ENCODE measurements around the gene ZNF419.
"Not testable (repeated sequence)": the region's sequence is repeated elsewhere in the genome, so short reads cannot be mapped to it uniquely, and the experiment has no call there.

The ZNF419 gene

GRCh38 chr19:57477191-57478008, 10.2 kb upstream of the ZNF419 start, which contains the start of gene ZNF772:
TSS of gene ZNF772 (minus strand) at chr19:57477566. CDS start at chr19:57477309, 257 bp downstream.
- FAIRE-seq (peak; percentile 99), DNase-seq (ENCODE audit: insufficient read length, low spot score) (peak; percentile 75)
- TF ChIP-seq TAF1 (IDR thresholded peaks at IDR 0.05; ENCODE audit: low read depth, low read length) (no peak), PAX5 (IDR thresholded peaks at IDR 0.05; ENCODE audit: insufficient read depth, low read length, severe bottlenecking) (no peak), POLR2AphosphoS5 (IDR thresholded peaks at IDR 0.05; ENCODE audit: low read depth, low read length) (peak; percentile 70), POLR2A (IDR thresholded peaks at IDR 0.05; ENCODE audit: low read depth, low read length) (0 out of 2 replicates have a peak, but pooled peaks have one; percentile 41), SPI1 (IDR thresholded peaks at IDR 0.05; ENCODE audit: low read depth, low read length) (peak; percentile 53; the same call in 1 of the 2 replicates), POU2F2 (IDR thresholded peaks at IDR 0.05; ENCODE audit: low read depth, low read length) (0 out of 2 replicates have a peak, but pooled peaks have one; percentile 8)

DNA sequence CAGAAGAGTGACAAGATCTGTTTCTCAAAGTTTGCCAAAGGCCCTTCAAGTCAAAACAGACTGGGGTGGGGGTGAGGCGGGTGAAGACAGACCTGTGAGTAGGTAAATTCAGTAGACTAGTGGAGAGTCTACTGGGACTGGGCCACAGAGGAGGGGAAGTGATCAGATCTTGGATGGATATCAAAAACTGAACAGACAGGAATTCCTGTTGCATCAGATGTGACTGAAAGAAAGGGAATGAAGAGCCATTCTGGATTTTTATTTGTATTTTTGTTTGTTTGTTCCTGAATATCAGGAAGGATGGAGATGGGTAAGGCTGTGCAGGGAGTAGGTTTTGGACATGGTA, 722 bp downstream of the ZNF419 start:
- DNase-seq (ENCODE audit: insufficient read length, low spot score); FAIRE-seq: not testable (repeated sequence)

- FAIRE-seq; DNase-seq (ENCODE audit: insufficient read length, low spot score): not testable (repeated sequence)
Measured at GRCh38 chr19:57499332-57499679, 11.8 kb downstream of the ZNF419 start.

GRCh38 chr19:57499680-57500395, 12.3 kb downstream of the ZNF419 start, which contains the start of gene ZNF773:
TSS of gene ZNF773 (plus strand) at chr19:57499938. CDS start at chr19:57500081, 143 bp downstream.
- DNase-seq (ENCODE audit: insufficient read length, low spot score) (peak; percentile 86), FAIRE-seq (peak; percentile 97)
- TF ChIP-seq TAF1 (IDR thresholded peaks at IDR 0.05; ENCODE audit: low read depth, low read length) (peak; percentile 75), POLR2AphosphoS5 (IDR thresholded peaks at IDR 0.05; ENCODE audit: low read depth, low read length) (peak; percentile 85), SPI1 (IDR thresholded peaks at IDR 0.05; ENCODE audit: low read depth, low read length) (peak; percentile 39; the same call in 1 of the 2 replicates), POLR2A (IDR thresholded peaks at IDR 0.05; ENCODE audit: low read depth, low read length) (peak; percentile 92), POU2F2 (IDR thresholded peaks at IDR 0.05; ENCODE audit: low read depth, low read length) (peak; percentile 71; the same call in 1 of the 2 replicates)

GRCh38 chr19:57500400-57500799, 12.8 kb downstream of the ZNF419 start:
- DNase-seq (ENCODE audit: insufficient read length, low spot score); FAIRE-seq: not testable (repeated sequence)

GRCh38 chr19:57506163-57506562, 18.6 kb downstream of the ZNF419 start:
- TF ChIP-seq TAF1 (IDR thresholded peaks at IDR 0.05; ENCODE audit: low read depth, low read length) = no peak
- no peak for TF ChIP-seq POU2F2 (IDR thresholded peaks at IDR 0.05; ENCODE audit: low read depth, low read length)
- no peak for TF ChIP-seq SPI1 (IDR thresholded peaks at IDR 0.05; ENCODE audit: low read depth, low read length)
- no peak for TF ChIP-seq POLR2A (IDR thresholded peaks at IDR 0.05; ENCODE audit: low read depth, low read length)
- no peak for TF ChIP-seq PAX5 (IDR thresholded peaks at IDR 0.05; ENCODE audit: insufficient read depth, low read length, severe bottlenecking)
- no peak for TF ChIP-seq POLR2AphosphoS5 (IDR thresholded peaks at IDR 0.05; ENCODE audit: low read depth, low read length)
- FAIRE-seq (no peak), DNase-seq (ENCODE audit: insufficient read length, low spot score) (no peak)

DNA sequence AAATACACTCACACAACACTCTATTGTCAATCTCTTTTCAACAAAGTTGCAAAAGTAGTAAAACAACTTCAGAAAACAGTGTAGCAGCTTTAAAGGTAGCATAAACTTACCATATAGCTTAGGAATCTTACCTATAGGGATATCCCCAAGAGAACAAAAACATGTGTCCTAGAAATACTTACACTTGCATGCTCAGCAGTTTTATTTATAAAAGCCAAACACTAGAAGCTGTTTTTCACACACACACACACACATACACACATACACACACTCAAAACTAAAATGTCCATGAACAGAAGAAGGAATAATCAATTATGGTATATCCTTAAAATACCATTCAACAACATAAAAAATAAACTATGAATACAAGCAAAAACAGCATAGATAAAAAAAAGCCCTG, 23.9 kb downstream of the ZNF419 start:
- FAIRE-seq (no peak), DNase-seq (ENCODE audit: insufficient read length, low spot score) (no peak)
- TF ChIP-seq SPI1 (IDR thresholded peaks at IDR 0.05; ENCODE audit: low read depth, low read length) = no peak
- no peak for TF ChIP-seq POLR2AphosphoS5 (IDR thresholded peaks at IDR 0.05; ENCODE audit: low read depth, low read length)
- TF ChIP-seq TAF1 (IDR thresholded peaks at IDR 0.05; ENCODE audit: low read depth, low read length) = no peak
- TF ChIP-seq POU2F2 (IDR thresholded peaks at IDR 0.05; ENCODE audit: low read depth, low read length) = no peak
- no peak for TF ChIP-seq POLR2A (IDR thresholded peaks at IDR 0.05; ENCODE audit: low read depth, low read length)
- TF ChIP-seq PAX5 (IDR thresholded peaks at IDR 0.05; ENCODE audit: insufficient read depth, low read length, severe bottlenecking) = no peak

GRCh38 chr19:57512845-57513244, 25.3 kb downstream of the ZNF419 start:
- no peak for DNase-seq (ENCODE audit: insufficient read length, low spot score)
- TF ChIP-seq POU2F2 (IDR thresholded peaks at IDR 0.05; ENCODE audit: low read depth, low read length) (no peak), POLR2A (IDR thresholded peaks at IDR 0.05; ENCODE audit: low read depth, low read length) (no peak), PAX5 (IDR thresholded peaks at IDR 0.05; ENCODE audit: insufficient read depth, low read length, severe bottlenecking) (no peak), SPI1 (IDR thresholded peaks at IDR 0.05; ENCODE audit: low read depth, low read length) (no peak), POLR2AphosphoS5 (IDR thresholded peaks at IDR 0.05; ENCODE audit: low read depth, low read length) (no peak), TAF1 (IDR thresholded peaks at IDR 0.05; ENCODE audit: low read depth, low read length) (no peak)
- FAIRE-seq = no peak

DNA sequence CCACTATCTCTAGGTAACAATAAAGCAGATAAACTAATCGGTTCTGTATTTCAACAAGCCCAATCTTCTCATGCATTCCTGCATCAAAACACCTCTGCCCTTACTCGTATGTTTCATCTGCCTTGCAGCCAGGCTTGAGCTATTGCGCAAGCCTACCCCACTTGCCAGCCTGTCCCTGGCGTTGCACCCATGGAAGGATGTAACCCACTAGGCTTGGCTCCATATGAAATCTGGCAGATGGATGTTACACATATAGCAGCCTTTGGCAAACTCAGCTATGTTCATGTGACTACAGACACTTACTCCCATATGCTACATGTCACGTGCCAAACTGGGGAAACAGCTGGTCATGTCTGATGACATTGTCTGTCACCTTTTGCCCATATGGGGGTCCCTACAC, 27.7 kb downstream of the ZNF419 start:
- TF ChIP-seq PAX5 (IDR thresholded peaks at IDR 0.05; ENCODE audit: insufficient read depth, low read length, severe bottlenecking) (no peak), TAF1 (IDR thresholded peaks at IDR 0.05; ENCODE audit: low read depth, low read length) (no peak), POLR2AphosphoS5 (IDR thresholded peaks at IDR 0.05; ENCODE audit: low read depth, low read length) (no peak), POU2F2 (IDR thresholded peaks at IDR 0.05; ENCODE audit: low read depth, low read length) (no peak), POLR2A (IDR thresholded peaks at IDR 0.05; ENCODE audit: low read depth, low read length) (no peak), SPI1 (IDR thresholded peaks at IDR 0.05; ENCODE audit: low read depth, low read length) (no peak)
- DNase-seq (ENCODE audit: insufficient read length, low spot score) = no peak
- no peak for FAIRE-seq

DNA sequence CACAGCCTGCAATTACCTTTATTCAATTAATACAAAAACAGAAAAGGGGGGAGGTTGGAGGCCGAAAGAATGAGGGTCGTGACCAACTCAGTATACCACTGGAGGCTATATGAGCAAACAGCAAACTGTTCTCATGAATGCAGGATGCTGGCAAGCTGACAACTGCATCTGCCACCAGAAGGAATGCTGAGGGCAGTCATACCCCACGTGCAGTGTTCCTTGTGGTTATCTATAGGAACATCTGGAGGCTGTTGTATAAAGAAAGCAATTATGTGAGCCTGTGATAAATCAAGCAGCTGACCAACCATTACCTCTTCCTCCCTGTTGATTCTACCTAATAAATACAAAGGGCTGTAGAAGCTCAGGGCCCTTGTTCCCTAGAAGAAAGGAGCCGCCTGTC, 30.5 kb downstream of the ZNF419 start:
- not testable (repeated sequence) for FAIRE-seq; DNase-seq (ENCODE audit: insufficient read length, low spot score)

Measured in GM12891 (cell line).